Measurements from ENCODE around the gene ATG4D.
"Not testable (repeated sequence)": the region's sequence is repeated elsewhere in the genome, so short reads cannot be mapped to it uniquely, and the experiment has no call there.

Gene ATG4D

GRCh38 chr19:10519421-10519820, 24.3 kb upstream of the ATG4D start:
- Histone ChIP-seq H3K27ac (ENCODE audit: low read depth in 2 of 2, low read length in 2 of 2) (no peak overlapping the region), H3K4me1 (ENCODE audit: control insufficient read depth in 2 of 2, insufficient read depth in 2 of 2, low read length in 2 of 2) (peaks cover 5 to 8% of the 10 kb centered on the region in 2 donors), H3K9ac (ENCODE audit: low read depth in 1 of 2, low read length in 2 of 2) (no peak overlapping the region), H3K4me3 (ENCODE audit: low read length in 2 of 2) (no peak overlapping the region), H3K9me3 (ENCODE audit: control insufficient read depth in 2 of 2, low read length in 2 of 2) (no peaks in the 10 kb centered on the region), H3K27me3 (ENCODE audit: control insufficient read depth in 2 of 2, insufficient read depth in 2 of 2, low read length in 2 of 2) (peaks cover 44 to 45% of the 10 kb centered on the region in 2 donors), H3K36me3 (ENCODE audit: control insufficient read depth in 2 of 2, insufficient read depth in 2 of 2, low read length in 2 of 2) (no peaks in the 10 kb centered on the region)

GRCh38 chr19:10520652-10521318, 22.9 kb upstream of the ATG4D start:
- H3K27me3 ChIP-seq (ENCODE audit: control insufficient read depth in 2 of 2, insufficient read depth in 2 of 2, low read length in 2 of 2), result peaks cover 32 to 35% of the 10 kb centered on the region in 2 donors

GRCh38 chr19:10521461-10522171, 22.1 kb upstream of the ATG4D start:
- H3K36me3 ChIP-seq (ENCODE audit: control insufficient read depth in 2 of 2, insufficient read depth in 2 of 2, low read length in 2 of 2), result no peaks in the 10 kb centered on the region

More at GRCh38 chr19:10520652-10521318, 22.9 kb upstream of the ATG4D start:
- Histone ChIP-seq H3K4me3 (ENCODE audit: low read length in 2 of 2) (no peak overlapping the region), H3K4me1 (ENCODE audit: control insufficient read depth in 2 of 2, insufficient read depth in 2 of 2, low read length in 2 of 2) (peaks cover 5 to 8% of the 10 kb centered on the region in 2 donors), H3K9me3 (ENCODE audit: control insufficient read depth in 2 of 2, low read length in 2 of 2) (no peaks in the 10 kb centered on the region), H3K27ac (ENCODE audit: low read depth in 2 of 2, low read length in 2 of 2) (no peak overlapping the region), H3K36me3 (ENCODE audit: control insufficient read depth in 2 of 2, insufficient read depth in 2 of 2, low read length in 2 of 2) (no peaks in the 10 kb centered on the region), H3K9ac (ENCODE audit: low read depth in 1 of 2, low read length in 2 of 2) (no peak overlapping the region)

GRCh38 chr19:10523135-10523636, 20.5 kb upstream of the ATG4D start:
- Histone ChIP-seq H3K36me3 (ENCODE audit: control insufficient read depth in 2 of 2, insufficient read depth in 2 of 2, low read length in 2 of 2) (no peaks in the 10 kb centered on the region), H3K9ac (ENCODE audit: low read depth in 1 of 2, low read length in 2 of 2) (no peak overlapping the region), H3K27ac (ENCODE audit: low read depth in 2 of 2, low read length in 2 of 2) (no peak overlapping the region), H3K4me3 (ENCODE audit: low read length in 2 of 2) (no peak overlapping the region), H3K9me3 (ENCODE audit: control insufficient read depth in 2 of 2, low read length in 2 of 2) (no peaks in the 10 kb centered on the region), H3K27me3 (ENCODE audit: control insufficient read depth in 2 of 2, insufficient read depth in 2 of 2, low read length in 2 of 2) (peaks cover 13 to 16% of the 10 kb centered on the region in 2 donors), H3K4me1 (ENCODE audit: control insufficient read depth in 2 of 2, insufficient read depth in 2 of 2, low read length in 2 of 2) (peaks cover 2 to 3% of the 10 kb centered on the region in 2 donors)

More at GRCh38 chr19:10521461-10522171, 22.1 kb upstream of the ATG4D start:
- Histone ChIP-seq H3K4me1 (ENCODE audit: control insufficient read depth in 2 of 2, insufficient read depth in 2 of 2, low read length in 2 of 2) (peaks cover 5 to 8% of the 10 kb centered on the region in 2 donors), H3K27me3 (ENCODE audit: control insufficient read depth in 2 of 2, insufficient read depth in 2 of 2, low read length in 2 of 2) (peaks cover 27 to 29% of the 10 kb centered on the region in 2 donors), H3K9me3 (ENCODE audit: control insufficient read depth in 2 of 2, low read length in 2 of 2) (no peaks in the 10 kb centered on the region), H3K4me3 (ENCODE audit: low read length in 2 of 2) (no peak overlapping the region), H3K9ac (ENCODE audit: low read depth in 1 of 2, low read length in 2 of 2) (no peak overlapping the region), H3K27ac (ENCODE audit: low read depth in 2 of 2, low read length in 2 of 2) (no peak overlapping the region)

- Histone ChIP-seq H3K36me3 (ENCODE audit: control insufficient read depth in 2 of 2, insufficient read depth in 2 of 2, low read length in 2 of 2) (no peaks in the 10 kb centered on the region), H3K27me3 (ENCODE audit: control insufficient read depth in 2 of 2, insufficient read depth in 2 of 2, low read length in 2 of 2) (no peaks in the 10 kb centered on the region), H3K27ac (ENCODE audit: low read depth in 2 of 2, low read length in 2 of 2) (no peak overlapping the region), H3K9me3 (ENCODE audit: control insufficient read depth in 2 of 2, low read length in 2 of 2) (no peaks in the 10 kb centered on the region), H3K9ac (ENCODE audit: low read depth in 1 of 2, low read length in 2 of 2) (no peak overlapping the region), H3K4me3 (ENCODE audit: low read length in 2 of 2) (no peak overlapping the region), H3K4me1 (ENCODE audit: control insufficient read depth in 2 of 2, insufficient read depth in 2 of 2, low read length in 2 of 2) (no peaks in the 10 kb centered on the region)
Observed at GRCh38 chr19:10525636-10526035, 18.1 kb upstream of the ATG4D start.

- H3K27me3 ChIP-seq (ENCODE audit: control insufficient read depth in 2 of 2, insufficient read depth in 2 of 2, low read length in 2 of 2); H3K9ac ChIP-seq (ENCODE audit: low read depth in 1 of 2, low read length in 2 of 2); H3K4me3 ChIP-seq (ENCODE audit: low read length in 2 of 2); H3K9me3 ChIP-seq (ENCODE audit: control insufficient read depth in 2 of 2, low read length in 2 of 2); H3K4me1 ChIP-seq (ENCODE audit: control insufficient read depth in 2 of 2, insufficient read depth in 2 of 2, low read length in 2 of 2); H3K27ac ChIP-seq (ENCODE audit: low read depth in 2 of 2, low read length in 2 of 2); H3K36me3 ChIP-seq (ENCODE audit: control insufficient read depth in 2 of 2, insufficient read depth in 2 of 2, low read length in 2 of 2): not testable (repeated sequence)
Observed at GRCh38 chr19:10526887-10527286, 16.8 kb upstream of the ATG4D start.

- Histone ChIP-seq H3K9me3 (ENCODE audit: control insufficient read depth in 2 of 2, low read length in 2 of 2) (no peaks in the 10 kb centered on the region), H3K4me1 (ENCODE audit: control insufficient read depth in 2 of 2, insufficient read depth in 2 of 2, low read length in 2 of 2) (no peaks in the 10 kb centered on the region), H3K4me3 (ENCODE audit: low read length in 2 of 2) (no peak overlapping the region), H3K27me3 (ENCODE audit: control insufficient read depth in 2 of 2, insufficient read depth in 2 of 2, low read length in 2 of 2) (peaks cover 0 to 2% of the 10 kb centered on the region in 2 donors), H3K27ac (ENCODE audit: low read depth in 2 of 2, low read length in 2 of 2) (no peak overlapping the region), H3K36me3 (ENCODE audit: control insufficient read depth in 2 of 2, insufficient read depth in 2 of 2, low read length in 2 of 2) (no peaks in the 10 kb centered on the region), H3K9ac (ENCODE audit: low read depth in 1 of 2, low read length in 2 of 2) (no peak overlapping the region)
Observed at GRCh38 chr19:10532457-10532856, 11.2 kb upstream of the ATG4D start.

GRCh38 chr19:10533646-10534386, 9.9 kb upstream of the ATG4D start:
- Histone ChIP-seq H3K4me1 (ENCODE audit: control insufficient read depth in 2 of 2, insufficient read depth in 2 of 2, low read length in 2 of 2) (no peaks in the 10 kb centered on the region), H3K36me3 (ENCODE audit: control insufficient read depth in 2 of 2, insufficient read depth in 2 of 2, low read length in 2 of 2) (no peaks in the 10 kb centered on the region), H3K9me3 (ENCODE audit: control insufficient read depth in 2 of 2, low read length in 2 of 2) (no peaks in the 10 kb centered on the region), H3K27me3 (ENCODE audit: control insufficient read depth in 2 of 2, insufficient read depth in 2 of 2, low read length in 2 of 2) (peaks cover 3% of the 10 kb centered on the region in 2 donors), H3K9ac (ENCODE audit: low read depth in 1 of 2, low read length in 2 of 2) (no peak overlapping the region), H3K27ac (ENCODE audit: low read depth in 2 of 2, low read length in 2 of 2) (no peak overlapping the region), H3K4me3 (ENCODE audit: low read length in 2 of 2) (no peak overlapping the region)

GRCh38 chr19:10535613-10536012, 8.1 kb upstream of the ATG4D start:
- Histone ChIP-seq H3K9ac (ENCODE audit: low read depth in 1 of 2, low read length in 2 of 2) (no peak overlapping the region), H3K27me3 (ENCODE audit: control insufficient read depth in 2 of 2, insufficient read depth in 2 of 2, low read length in 2 of 2) (peaks cover 3 to 5% of the 10 kb centered on the region in 2 donors), H3K36me3 (ENCODE audit: control insufficient read depth in 2 of 2, insufficient read depth in 2 of 2, low read length in 2 of 2) (no peaks in the 10 kb centered on the region), H3K4me1 (ENCODE audit: control insufficient read depth in 2 of 2, insufficient read depth in 2 of 2, low read length in 2 of 2) (no peaks in the 10 kb centered on the region), H3K27ac (ENCODE audit: low read depth in 2 of 2, low read length in 2 of 2) (no peak overlapping the region), H3K9me3 (ENCODE audit: control insufficient read depth in 2 of 2, low read length in 2 of 2) (no peaks in the 10 kb centered on the region), H3K4me3 (ENCODE audit: low read length in 2 of 2) (no peak overlapping the region)

- H3K9me3 ChIP-seq (ENCODE audit: control insufficient read depth in 2 of 2, low read length in 2 of 2), result no peaks in the 10 kb centered on the region
- H3K27me3 ChIP-seq (ENCODE audit: control insufficient read depth in 2 of 2, insufficient read depth in 2 of 2, low read length in 2 of 2), result peaks cover 3 to 5% of the 10 kb centered on the region in 2 donors
- H3K27ac ChIP-seq (ENCODE audit: low read depth in 2 of 2, low read length in 2 of 2), result no peak overlapping the region
- H3K36me3 ChIP-seq (ENCODE audit: control insufficient read depth in 2 of 2, insufficient read depth in 2 of 2, low read length in 2 of 2), result no peaks in the 10 kb centered on the region
- H3K4me3 ChIP-seq (ENCODE audit: low read length in 2 of 2), result no peak overlapping the region
- no peaks in the 10 kb centered on the region for H3K4me1 ChIP-seq (ENCODE audit: control insufficient read depth in 2 of 2, insufficient read depth in 2 of 2, low read length in 2 of 2)
- no peak overlapping the region for H3K9ac ChIP-seq (ENCODE audit: low read depth in 1 of 2, low read length in 2 of 2)
Observed at GRCh38 chr19:10537668-10538067, 6.0 kb upstream of the ATG4D start.
